K562 (cell line): ENCODE results near the gene LCNL1. TPM values are rescaled to one million over a fixed set of nuclear protein-coding genes. Genes with fewer than 3 reads are reported as not detected.

Experiments
- ATAC-seq: fragments of 200-7000 bp; cut with Tn5 transposase; 3 replicates; pipeline ENCODE4 v1.9.1; 2020; ENCODE audit warnings: moderate library complexity
- BruUV-seq: library from RNA; stranded (reverse); fragments of 400-500 nt; replicated peaks from 2 replicates; lab custom pipeline; 2021; lab: Mats Ljungman, UMichigan
- CTCF ChIA-PET: fragments of 300-600 bp; formaldehyde crosslinking; extraction: SDS; loops from one replicate; lab custom pipeline; 2021; ENCODE audit warnings: low intra/inter-chr PET ratio; lab: Yijun Ruan, JAX
- POLR2A ChIA-PET: fragments of 300-600, 350-650 bp; sonication (Branson Sonifier 250); formaldehyde crosslinking; extraction: SDS; loops from one replicate; lab custom pipeline; 2021; ENCODE audit warnings: antibody characterized with exemption, inconsistent platforms; lab: Yijun Ruan, JAX
- DNase-seq, 4 experiments: peaks; one replicate each; pipeline versions ENCODE4 v3.0.0 to v3.0.0-alpha.2; 2011 to 2018; ENCODE audit warnings: low spot score in 3 of 4, mixed read lengths in 3 of 4; ENCODE audit errors: extremely low read depth in 1 of 4
- FAIRE-seq: peaks from 2 replicates; lab custom pipeline; 2011; peaks lifted over from hg19 to GRCh38; lab: Jason Lieb, UNC
- H2AFZ ChIP-seq: 2 replicates; pipeline ENCODE4 v1.6.0; 2011; ENCODE audit warnings: low read depth, low read length, control low read depth, inconsistent platforms
- H3K27ac ChIP-seq: fragments of 200-600 bp; 3 replicates; pipeline ENCODE4 v1.8.0; 2011; ENCODE audit warnings: low read depth, mild to moderate bottlenecking, control low read depth, inconsistent platforms, low read length, moderate library complexity, mixed read lengths; ENCODE audit errors: extremely low read depth
- H3K27me3 ChIP-seq, 2 experiments: fragments of 300-600 bp in 1 of 2; 2 replicates in 1 of 2; 3 replicates in 1 of 2; pipeline versions ENCODE4 v1.6.0 to v1.8.0; 2011; ENCODE audit warnings: inconsistent platforms in 2 of 2, low read length in 2 of 2, mild to moderate bottlenecking in 1 of 2, mixed read lengths in 1 of 2, moderate library complexity in 1 of 2; ENCODE audit not compliant: control insufficient read depth in 2 of 2, insufficient read depth in 2 of 2
- H3K36me3 ChIP-seq: fragments of 300-600 bp; 3 replicates; pipeline ENCODE4 v1.8.0; 2011; ENCODE audit warnings: mild to moderate bottlenecking, low read length, inconsistent platforms; ENCODE audit not compliant: control insufficient read depth, insufficient read depth
- H3K4me1 ChIP-seq, 2 experiments: fragments of 200-600 bp in 1 of 2; replicated peaks in 1 of 2; 2 replicates in 1 of 2; 3 replicates in 1 of 2; pipeline versions ENCODE4 v1.5.1 to v1.8.0; 2011; ENCODE audit warnings: inconsistent platforms in 2 of 2, low read length in 2 of 2, mild to moderate bottlenecking in 1 of 2, mixed read lengths in 1 of 2, moderate library complexity in 1 of 2; ENCODE audit not compliant: control insufficient read depth in 2 of 2, insufficient read depth in 2 of 2
- H3K4me2 ChIP-seq: 2 replicates; pipeline ENCODE4 v1.6.1; 2011; ENCODE audit warnings: low read length, control low read depth, inconsistent platforms, mixed read lengths; ENCODE audit not compliant: insufficient read depth
- H3K4me3 ChIP-seq: fragments of 200-600 bp; sonication (generic), shearing (Covaris generic); 2 replicates; pipeline ENCODE4 v1.5.1; 2016; ENCODE audit warnings: control low read depth, inconsistent platforms
- H3K79me2 ChIP-seq: fragments of 200-600 bp; 3 replicates; pipeline ENCODE4 v1.8.0; 2011; ENCODE audit warnings: low read length, inconsistent platforms; ENCODE audit not compliant: control insufficient read depth, insufficient read depth
- H3K9ac ChIP-seq, 2 experiments: 2 replicates each; pipeline versions ENCODE4 v1.6.0 to v1.6.1; 2011; ENCODE audit warnings: low read depth in 2 of 2, low read length in 2 of 2, control low read depth in 1 of 2, inconsistent platforms in 1 of 2, mild to moderate bottlenecking in 1 of 2, mixed read lengths in 1 of 2; ENCODE audit not compliant: insufficient read depth in 1 of 2
- H3K9me1 ChIP-seq: one replicate; pipeline ENCODE4 v1.6.0; 2011; ENCODE audit warnings: inconsistent platforms, mild to moderate bottlenecking, low read length, moderate library complexity; ENCODE audit not compliant: control insufficient read depth, insufficient read depth
- H3K9me3 ChIP-seq: replicated peaks from 2 replicates; pipeline ENCODE4 v1.5.1; 2011; ENCODE audit warnings: low read depth, low read length, inconsistent platforms; ENCODE audit not compliant: control insufficient read depth, insufficient read depth
- H4K20me1 ChIP-seq: replicated peaks from 2 replicates; pipeline ENCODE4 v1.6.1; 2011; ENCODE audit warnings: low read length, inconsistent platforms, mixed read lengths; ENCODE audit not compliant: control insufficient read depth, insufficient read depth
- ATF6 ChIP-seq: sonication (generic); formaldehyde crosslinking; IDR thresholded peaks from 2 replicates; pipeline ENCODE4 v1.4.0; 2020; ENCODE audit warnings: mild to moderate bottlenecking, missing genetic modification reagents
- CLOCK ChIP-seq: fragments of 250-450 bp; sonication (Bioruptor Pico); IDR thresholded peaks from 2 replicates; pipeline ENCODE4 v1.4.0; 2020; ENCODE audit warnings: mild to moderate bottlenecking, moderate library complexity, borderline replicate concordance
- CXXC5 ChIP-seq: fragments of 250-450 bp; sonication (Bioruptor Pico); IDR thresholded peaks from 2 replicates; pipeline ENCODE4 v1.8.0; 2022; ENCODE audit warnings: inconsistent platforms, mild to moderate bottlenecking, moderate library complexity
- GTF2B ChIP-seq: IDR thresholded peaks from 2 replicates; pipeline ENCODE4 v1.6.1; 2011; ENCODE audit not compliant: insufficient read length; ENCODE audit errors: extremely low read depth
- HNRNPLL ChIP-seq: fragments of 200-400 bp; formaldehyde crosslinking; IDR thresholded peaks from 2 replicates; pipeline ENCODE4 v1.6.1; 2017; ENCODE audit warnings: low read length, low read depth, mild to moderate bottlenecking; ENCODE audit not compliant: poor library complexity, severe bottlenecking
- ILK ChIP-seq: fragments of 450-650 bp; IDR thresholded peaks from 2 replicates; pipeline ENCODE4 v1.6.1; 2016; ENCODE audit warnings: missing genetic modification characterization, low read depth, mild to moderate bottlenecking, missing compliant biosample characterization, moderate library complexity, borderline replicate concordance
- MTA2 ChIP-seq: fragments of 450-650 bp; IDR thresholded peaks from 2 replicates; pipeline ENCODE4 v1.6.1; 2016; ENCODE audit warnings: low read depth
- NR2C1 ChIP-seq, 2 experiments: fragments of 450-650 bp; IDR thresholded peaks; 2 replicates each; pipeline ENCODE4 v1.6.1; 2017; ENCODE audit warnings: mild to moderate bottlenecking in 2 of 2, antibody characterized with exemption in 1 of 2, inconsistent platforms in 1 of 2, missing compliant biosample characterization in 1 of 2, missing genetic modification characterization in 1 of 2
- SIRT6 ChIP-seq: IDR thresholded peaks from one replicate; pipeline ENCODE4 v1.6.1; 2012; ENCODE audit warnings: low read depth, mild to moderate bottlenecking, control low read depth, inconsistent platforms, low read length, moderate library complexity
- TOE1 ChIP-seq, 2 experiments: fragments of 450-650 bp in 1 of 2; sonication (generic) in 1 of 2; formaldehyde crosslinking in 1 of 2; IDR thresholded peaks; 2 replicates each; pipeline versions ENCODE4 v1.7.1 to v1.8.0; 2016 to 2022; ENCODE audit warnings: borderline replicate concordance in 2 of 2, mild to moderate bottlenecking in 2 of 2, antibody characterized with exemption in 1 of 2, inconsistent platforms in 1 of 2, low read depth in 1 of 2, missing genetic modification reagents in 1 of 2, moderate library complexity in 1 of 2
- ZNF77 ChIP-seq: fragments of 250-450 bp; sonication (Bioruptor Pico); IDR thresholded peaks from 2 replicates; pipeline ENCODE4 v1.5.0; 2020
- WGBS: fragments of 100-300 bp; shearing (Covaris generic); methylation state at CpG from one replicate; pipeline ENCODE4 v1.1.6; 2016; ENCODE audit warnings: low coverage, mixed read lengths; ENCODE audit not compliant: insufficient coverage; ENCODE audit errors: missing lambda C conversion rate; 5-methylcytosine and 5-hydroxymethylcytosine counted together
- in situ Hi-C: fragments of 300-500 bp; cut with MboI; formaldehyde crosslinking; loops from 4 replicates; pipeline ENCODE4 v1.15.0; 2018; ENCODE audit warnings: inconsistent platforms, mixed read lengths
- intact Hi-C: fragments of 100-400 bp; cut with micrococcal nuclease; formaldehyde crosslinking; loops from 2 replicates; pipeline ENCODE4 v1.14.2; 2022
- polyA plus RNA-seq, 8 experiments: library from polyadenylated mRNA; depleted of rRNA in 4 of 8; stranded (reverse) in 5 of 8; unstranded in 3 of 8; fragments of >200 nt; fragmentation: Nextera tagmentation in 2 of 8; fragmentation: Illumina TruSeq in 1 of 8; extraction: Ambion mirVana in 2 of 8; extraction: Trizol in 1 of 8; gene quantifications; 2 replicates each; pipeline versions ENCODE4 v1.2.1 to v1.2.3, GENCODE V29; 2011 to 2014; ENCODE audit warnings: inconsistent platforms in 1 of 8, missing spikeins in 1 of 8
- total RNA-seq, 7 experiments: library from RNA; depleted of rRNA in 6 of 7; stranded (reverse); fragments of >200 nt in 6 of 7; fragmentation: Illumina TruSeq in 2 of 7; extraction: Trizol in 2 of 7; gene quantifications; 2 replicates each; pipeline versions ENCODE4 v1.2.1 to v1.2.3, GENCODE V29; 2011 to 2021; ENCODE audit warnings: low replicate concordance in 1 of 7

Gene LCNL1
- total and polyA plus RNA-seq, 9 of the 15 experiments (the other 6 are each of a cell fraction or from before 2014, with no cell fraction given), result 0.04 to 0.16 (median 0.04) TPM; not detected in 4

GRCh38 chr9:137009217-137009616, 26.4 kb downstream of the LCNL1 start:
- no peak for DNase-seq
- Histone ChIP-seq H3K9me3 (0 out of 2 replicates have a peak, but pooled peaks cover 1% of the 10 kb centered on the region), H4K20me1 (no peaks in the 10 kb centered on the region), H3K9me1 (no peaks in the 10 kb centered on the region), H3K36me3 (no peaks in the 10 kb centered on the region), H3K4me3 (no peak overlapping the region), H3K4me1 (peaks cover 0 to 72% of the 10 kb centered on the region in 2 experiments; a peak in 2 of 5 replicates), H3K27ac (no peak overlapping the region), H3K4me2 (no peak overlapping the region), H3K27me3 (no peaks in the 10 kb centered on the region), H2AFZ (no peak overlapping the region), H3K9ac (no peak overlapping the region), H3K79me2 (no peaks in the 10 kb centered on the region)
- BruUV-seq, result no TSS peak
- intact Hi-C loops (no loop called here), in situ Hi-C loops (no loop called here)
- CTCF ChIA-PET, result no interaction called here
- 72% methylated on average over 11 of the region's 18 CpGs for WGBS
- no peak for ATAC-seq
- no peak for FAIRE-seq
- TF ChIP-seq ILK (tag) (no peak), NR2C1 (IDR thresholded peaks at IDR 0.05) (no peak), NR2C1 (tag; IDR thresholded peaks at IDR 0.05) (no peak), ZNF77 (no peak), CXXC5 (CRISPR knock-in tag) (no peak), CLOCK (no peak), HNRNPLL (no peak), SIRT6 (no peak), MTA2 (no peak), ATF6 (no peak), GTF2B (no peak), TOE1 (IDR thresholded peaks at IDR 0.05; ENCODE audit: borderline replicate concordance) (no peak), TOE1 (CRISPR knock-in tag; IDR thresholded peaks at IDR 0.05; ENCODE audit: borderline replicate concordance, low read depth) (no peak)
- POLR2A ChIA-PET, result no interaction called here
